ENCODE results near the gene ATP8A2. TPM values are rescaled to one million over a fixed set of nuclear protein-coding genes. Genes with fewer than 3 reads are reported as not detected.

ATP8A2 gene
- total RNA-seq, 2 donors from 2014 or later: 1.6 to 2.9 TPM

DNA sequence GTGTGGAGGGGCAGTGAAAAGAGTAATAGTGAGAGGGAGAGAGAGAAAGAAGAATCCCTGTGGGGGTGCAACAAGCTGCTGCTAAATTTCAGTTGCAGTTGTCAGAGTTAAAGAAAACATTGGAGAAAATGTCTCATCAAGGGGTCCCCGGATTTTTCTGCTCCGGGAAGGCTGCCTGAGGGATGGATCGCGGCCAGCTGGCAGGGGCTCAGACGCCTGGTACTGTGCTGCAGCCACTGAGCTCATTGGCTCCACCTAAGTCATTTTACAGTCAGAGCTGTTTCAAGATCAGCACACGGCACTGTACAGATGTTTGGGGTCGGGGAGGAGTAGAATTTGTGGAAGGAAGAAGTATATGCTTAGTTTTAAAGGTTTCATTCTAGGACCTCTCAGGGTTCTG is 573.8 kb downstream of the ATP8A2 start:
- 81 to 92% methylated on average over 7 of the region's 7 CpGs for WGBS, 2 experiments (ENCODE audit: insufficient coverage in 1 of 2, insufficient read length in 1 of 2)
- TF ChIP-seq, protein P1, sequence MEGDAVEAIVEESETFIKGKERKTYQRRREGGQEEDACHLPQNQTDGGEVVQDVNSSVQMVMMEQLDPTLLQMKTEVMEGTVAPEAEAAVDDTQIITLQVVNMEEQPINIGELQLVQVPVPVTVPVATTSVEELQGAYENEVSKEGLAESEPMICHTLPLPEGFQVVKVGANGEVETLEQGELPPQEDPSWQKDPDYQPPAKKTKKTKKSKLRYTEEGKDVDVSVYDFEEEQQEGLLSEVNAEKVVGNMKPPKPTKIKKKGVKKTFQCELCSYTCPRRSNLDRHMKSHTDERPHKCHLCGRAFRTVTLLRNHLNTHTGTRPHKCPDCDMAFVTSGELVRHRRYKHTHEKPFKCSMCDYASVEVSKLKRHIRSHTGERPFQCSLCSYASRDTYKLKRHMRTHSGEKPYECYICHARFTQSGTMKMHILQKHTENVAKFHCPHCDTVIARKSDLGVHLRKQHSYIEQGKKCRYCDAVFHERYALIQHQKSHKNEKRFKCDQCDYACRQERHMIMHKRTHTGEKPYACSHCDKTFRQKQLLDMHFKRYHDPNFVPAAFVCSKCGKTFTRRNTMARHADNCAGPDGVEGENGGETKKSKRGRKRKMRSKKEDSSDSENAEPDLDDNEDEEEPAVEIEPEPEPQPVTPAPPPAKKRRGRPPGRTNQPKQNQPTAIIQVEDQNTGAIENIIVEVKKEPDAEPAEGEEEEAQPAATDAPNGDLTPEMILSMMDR (conservative IDR thresholded peaks at IDR 0.05): no peak
- Mint-ChIP-seq H3K36me3 (ENCODE audit: low read depth) (no peaks in the 10 kb centered on the region), H3K27me3 (ENCODE audit: insufficient read depth) (no peaks in the 10 kb centered on the region), H3K4me1 (peaks cover 12% of the 10 kb centered on the region), H3K4me3 (no peak overlapping the region), H3K9me3 (no peaks in the 10 kb centered on the region), H3K27ac (no peak overlapping the region)
- peaks cover 5% of the 10 kb centered on the region for H3K4me1 ChIP-seq (ENCODE audit: control insufficient read depth, insufficient read depth, low read length)
- no peak overlapping the region for H3K27ac ChIP-seq (ENCODE audit: low read depth, low read length)
- no peak overlapping the region for H3K4me3 ChIP-seq (ENCODE audit: low read length)
- no peaks in the 10 kb centered on the region for H3K9me3 ChIP-seq (ENCODE audit: control insufficient read depth, low read length)
- H3K36me3 ChIP-seq (ENCODE audit: control insufficient read depth, insufficient read depth, low read length): no peaks in the 10 kb centered on the region
- no peak overlapping the region for H3K9ac ChIP-seq (ENCODE audit: extremely low read depth, low read length, poor library complexity, severe bottlenecking)
- no peaks in the 10 kb centered on the region for H3K27me3 ChIP-seq (ENCODE audit: control insufficient read depth, insufficient read depth, low read length, poor library complexity, severe bottlenecking)
- DNase-seq: peak; percentile 17

DNA sequence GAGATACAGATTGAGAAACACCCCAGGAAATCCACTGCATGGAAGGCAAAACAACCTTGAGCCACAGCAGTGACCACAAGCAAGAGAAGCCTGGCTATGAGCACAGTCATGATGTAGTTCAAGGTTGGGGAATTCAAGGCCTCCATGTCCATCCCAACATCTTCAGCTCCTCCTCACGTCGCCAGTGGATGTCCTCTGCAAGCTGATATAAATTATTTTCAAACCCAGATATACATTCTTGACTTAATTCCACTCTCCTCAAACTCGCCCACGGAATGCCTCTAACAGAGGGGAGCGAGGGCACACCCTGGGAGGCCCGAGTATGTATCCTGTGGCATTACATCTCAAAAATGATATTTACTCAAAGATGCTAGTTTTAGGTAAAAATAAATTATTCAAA is 574.5 kb downstream of the ATP8A2 start:
- no peak overlapping the region for H3K9ac ChIP-seq (ENCODE audit: extremely low read depth, low read length, poor library complexity, severe bottlenecking)
- no peaks in the 10 kb centered on the region for H3K27me3 Mint-ChIP-seq (ENCODE audit: insufficient read depth)
- WGBS, 2 experiments (ENCODE audit: insufficient coverage in 1 of 2, insufficient read length in 1 of 2): 88% methylated on average over 5 of the region's 6 CpGs; no CpG with 5 or more reads in 1 of the 2 experiments
- no peaks in the 10 kb centered on the region for H3K4me1 ChIP-seq (ENCODE audit: control insufficient read depth, insufficient read depth, low read length)
- H3K9me3 Mint-ChIP-seq: no peaks in the 10 kb centered on the region
- peaks cover 6% of the 10 kb centered on the region for H3K9me3 ChIP-seq (ENCODE audit: control insufficient read depth, low read length)
- H3K36me3 ChIP-seq (ENCODE audit: control insufficient read depth, insufficient read depth, low read length): no peaks in the 10 kb centered on the region
- H3K27ac ChIP-seq (ENCODE audit: low read depth, low read length): no peak overlapping the region
- no peaks in the 10 kb centered on the region for H3K27me3 ChIP-seq (ENCODE audit: control insufficient read depth, insufficient read depth, low read length, poor library complexity, severe bottlenecking)
- no peak overlapping the region for H3K27ac Mint-ChIP-seq
- TF ChIP-seq, protein P1 (conservative IDR thresholded peaks at IDR 0.05): no peak
- H3K4me3 Mint-ChIP-seq: no peak overlapping the region
- no peak overlapping the region for H3K4me3 ChIP-seq (ENCODE audit: low read length)
- DNase-seq: peak; percentile 18
- peaks cover 6% of the 10 kb centered on the region for H3K4me1 Mint-ChIP-seq
- no peaks in the 10 kb centered on the region for H3K36me3 Mint-ChIP-seq (ENCODE audit: low read depth)

DNA sequence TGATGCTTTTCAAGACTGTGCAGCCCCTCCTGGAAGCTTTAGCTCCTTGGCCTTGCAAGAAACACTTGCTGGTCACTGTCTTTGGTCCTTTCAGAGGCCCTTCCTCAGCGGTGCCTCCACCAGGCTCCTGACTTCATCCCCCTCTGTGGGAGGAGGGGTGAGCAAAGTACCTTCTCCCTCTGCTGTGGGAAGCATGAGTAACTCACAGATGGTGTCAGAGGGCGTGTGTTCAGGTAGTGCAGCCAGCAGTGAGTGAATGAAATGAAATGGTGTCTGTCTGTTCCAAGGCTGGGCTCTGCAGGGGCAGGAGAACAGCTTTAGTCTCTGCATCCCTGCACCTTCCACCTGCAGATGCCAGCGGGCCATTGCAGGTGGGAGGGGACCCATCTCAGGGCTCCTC is 577.1 kb downstream of the ATP8A2 start:
- Mint-ChIP-seq H3K9me3 (peaks cover 1% of the 10 kb centered on the region), H3K4me1 (peaks cover 5% of the 10 kb centered on the region), H3K36me3 (ENCODE audit: low read depth) (no peaks in the 10 kb centered on the region), H3K27me3 (ENCODE audit: insufficient read depth) (no peaks in the 10 kb centered on the region), H3K27ac (no peak overlapping the region), H3K4me3 (no peak overlapping the region)
- Histone ChIP-seq H3K9me3 (ENCODE audit: control insufficient read depth, low read length) (peaks cover 8% of the 10 kb centered on the region), H3K27me3 (ENCODE audit: control insufficient read depth, insufficient read depth, low read length, poor library complexity, severe bottlenecking) (no peaks in the 10 kb centered on the region), H3K4me1 (ENCODE audit: control insufficient read depth, insufficient read depth, low read length) (no peaks in the 10 kb centered on the region), H3K4me3 (ENCODE audit: low read length) (no peak overlapping the region), H3K9ac (ENCODE audit: extremely low read depth, low read length, poor library complexity, severe bottlenecking) (no peak overlapping the region), H3K27ac (ENCODE audit: low read depth, low read length) (no peak overlapping the region), H3K36me3 (ENCODE audit: control insufficient read depth, insufficient read depth, low read length) (no peaks in the 10 kb centered on the region)
- DNase-seq: peak; percentile 35
- TF ChIP-seq, protein P1 (conservative IDR thresholded peaks at IDR 0.05): no peak
- WGBS, 2 experiments (ENCODE audit: insufficient coverage in 1 of 2, insufficient read length in 1 of 2): 87 to 100% methylated on average over 2 to 3 of the region's 3 CpGs

Measured in endodermal cell (in vitro differentiated cells).